NB4 (cell line): ENCODE data around the gene DDRGK1.

ENCODE experiments used
- DNase-seq: peaks from one replicate; pipeline ENCODE4 v3.0.0; 2010; ENCODE audit warnings: low read depth
- H3K4me3 ChIP-seq: one replicate; pipeline ENCODE4 v1.5.1; 2011; ENCODE audit warnings: mild to moderate bottlenecking, low read depth, low read length, moderate library complexity
- MYC ChIP-seq: IDR thresholded peaks from 2 replicates; pipeline ENCODE4 v1.6.1; 2011; ENCODE audit warnings: low read depth, low read length
- POLR2A ChIP-seq: IDR thresholded peaks from 2 replicates; pipeline ENCODE4 v1.6.1; 2011; ENCODE audit warnings: mild to moderate bottlenecking; ENCODE audit not compliant: insufficient read length; ENCODE audit errors: extremely low read depth
- TF ChIP-seq, protein P1 (sequence below): IDR thresholded peaks from one replicate; pipeline ENCODE4 v1.5.1; 2012; ENCODE audit warnings: low read depth, low read length
- TF ChIP-seq, protein P2 (sequence below): IDR thresholded peaks from 2 replicates; pipeline ENCODE4 v1.6.1; 2011; ENCODE audit warnings: low read depth, low read length

DDRGK1 gene

DNA sequence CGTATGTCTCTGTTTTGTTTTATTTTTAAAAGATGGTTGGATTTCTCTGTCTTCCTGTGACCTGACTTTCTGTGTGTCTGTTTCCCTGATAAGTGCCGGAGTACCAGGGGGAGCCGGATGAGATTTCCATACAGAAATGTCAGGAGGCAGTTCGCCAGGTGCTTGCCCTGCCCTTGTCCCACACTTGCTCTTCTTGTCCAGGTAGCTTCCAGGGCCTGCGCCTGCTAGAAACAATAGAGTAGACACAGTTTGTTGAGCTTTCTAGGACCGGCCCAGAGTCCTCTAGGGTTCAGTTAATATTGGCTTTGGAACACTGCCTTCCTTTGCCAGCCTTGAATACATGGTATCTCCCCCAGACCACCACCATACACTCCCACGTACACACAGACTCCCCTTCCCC lies 8.7 kb upstream of the DDRGK1 start:
- no peak for DNase-seq
- no peak for TF ChIP-seq POLR2A
- TF ChIP-seq, protein P1, sequence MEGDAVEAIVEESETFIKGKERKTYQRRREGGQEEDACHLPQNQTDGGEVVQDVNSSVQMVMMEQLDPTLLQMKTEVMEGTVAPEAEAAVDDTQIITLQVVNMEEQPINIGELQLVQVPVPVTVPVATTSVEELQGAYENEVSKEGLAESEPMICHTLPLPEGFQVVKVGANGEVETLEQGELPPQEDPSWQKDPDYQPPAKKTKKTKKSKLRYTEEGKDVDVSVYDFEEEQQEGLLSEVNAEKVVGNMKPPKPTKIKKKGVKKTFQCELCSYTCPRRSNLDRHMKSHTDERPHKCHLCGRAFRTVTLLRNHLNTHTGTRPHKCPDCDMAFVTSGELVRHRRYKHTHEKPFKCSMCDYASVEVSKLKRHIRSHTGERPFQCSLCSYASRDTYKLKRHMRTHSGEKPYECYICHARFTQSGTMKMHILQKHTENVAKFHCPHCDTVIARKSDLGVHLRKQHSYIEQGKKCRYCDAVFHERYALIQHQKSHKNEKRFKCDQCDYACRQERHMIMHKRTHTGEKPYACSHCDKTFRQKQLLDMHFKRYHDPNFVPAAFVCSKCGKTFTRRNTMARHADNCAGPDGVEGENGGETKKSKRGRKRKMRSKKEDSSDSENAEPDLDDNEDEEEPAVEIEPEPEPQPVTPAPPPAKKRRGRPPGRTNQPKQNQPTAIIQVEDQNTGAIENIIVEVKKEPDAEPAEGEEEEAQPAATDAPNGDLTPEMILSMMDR: no peak
- TF ChIP-seq, protein P2, sequence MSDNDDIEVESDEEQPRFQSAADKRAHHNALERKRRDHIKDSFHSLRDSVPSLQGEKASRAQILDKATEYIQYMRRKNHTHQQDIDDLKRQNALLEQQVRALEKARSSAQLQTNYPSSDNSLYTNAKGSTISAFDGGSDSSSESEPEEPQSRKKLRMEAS: no peak
- TF ChIP-seq MYC: no peak
- no peak overlapping the region for H3K4me3 ChIP-seq

- TF ChIP-seq MYC (no peak), POLR2A (no peak)
- TF ChIP-seq, protein P2: no peak
- TF ChIP-seq, protein P1: no peak
- peak overlapping the region; percentile 76 for H3K4me3 ChIP-seq
- no peak for DNase-seq
Observed at GRCh38 chr20:3210346-3210745, 5.9 kb upstream of the DDRGK1 start.

GRCh38 chr20:3209946-3210317 lies 5.5 kb upstream of the DDRGK1 start:
- H3K4me3 ChIP-seq: peak overlapping the region; percentile 76
- peak; percentile 52; the same call in 1 of the 2 replicates for TF ChIP-seq MYC
- TF ChIP-seq, protein P2: no peak
- TF ChIP-seq, protein P1: no peak
- no peak for TF ChIP-seq POLR2A
- peak; percentile 43 for DNase-seq

GRCh38 chr20:3209257-3209945 lies 4.9 kb upstream of the DDRGK1 start, which contains the start of gene ITPA:
Gene ITPA (plus strand): TSS chr20:3209498. CDS start chr20:3209552, 54 bp downstream.
- peak; percentile 81 for DNase-seq
- peak within 1 kb of the TSS; percentile 76 for H3K4me3 ChIP-seq
- TF ChIP-seq, protein P2: peak; percentile 92
- TF ChIP-seq, protein P1: no peak
- TF ChIP-seq POLR2A (peak; percentile 67), MYC (peak; percentile 92)

GRCh38 chr20:3208786-3209256 lies 4.3 kb upstream of the DDRGK1 start:
- no peak for TF ChIP-seq MYC
- TF ChIP-seq, protein P1: no peak
- TF ChIP-seq POLR2A: no peak
- TF ChIP-seq, protein P2: no peak
- peak overlapping the region; percentile 76 for H3K4me3 ChIP-seq
- peak; percentile 64 for DNase-seq
